T-helper 1 cell treated with Interleukin-12 subunit alpha and Interleukin-12 subunit beta and Interleukin-4 antibody, amounts not matched to agents 30 μg/mL and 1 μg/mL, for 36 hours (primary cell): ENCODE data around the gene PDCD1.

ENCODE experiments used
- H3K27ac Mint-ChIP-seq: one replicate; pipeline ENCODE4 v1.8.0; 2021; ENCODE audit warnings: mild to moderate bottlenecking, mixed read lengths
- H3K27me3 Mint-ChIP-seq: one replicate; pipeline ENCODE4 v1.8.0; 2021; ENCODE audit warnings: low read depth, mixed read lengths
- H3K36me3 Mint-ChIP-seq: one replicate; pipeline ENCODE4 v1.8.0; 2021; ENCODE audit warnings: low read depth, mixed read lengths
- H3K4me1 Mint-ChIP-seq: one replicate; pipeline ENCODE4 v1.8.0; 2021; ENCODE audit warnings: low read depth, mixed read lengths
- H3K4me3 Mint-ChIP-seq: one replicate; pipeline ENCODE4 v1.8.0; 2021; ENCODE audit warnings: mild to moderate bottlenecking, moderate library complexity, mixed read lengths
- H3K9me3 Mint-ChIP-seq: one replicate; pipeline ENCODE4 v1.8.0; 2021; ENCODE audit warnings: mixed read lengths

Gene PDCD1

GRCh38 chr2:241866790-241867645, 8.3 kb upstream of the PDCD1 start:
- Mint-ChIP-seq H3K4me3 (no peak overlapping the region), H3K4me1 (peaks cover 28% of the 10 kb centered on the region), H3K9me3 (peaks cover 6% of the 10 kb centered on the region), H3K36me3 (peaks cover 3% of the 10 kb centered on the region), H3K27ac (no peak overlapping the region), H3K27me3 (peaks cover 20% of the 10 kb centered on the region)

- peaks cover 4% of the 10 kb centered on the region for H3K36me3 Mint-ChIP-seq
- peaks cover 6% of the 10 kb centered on the region for H3K9me3 Mint-ChIP-seq
- H3K4me3 Mint-ChIP-seq: no peak overlapping the region
- peaks cover 36% of the 10 kb centered on the region for H3K4me1 Mint-ChIP-seq
- H3K27ac Mint-ChIP-seq: peak overlapping the region; percentile 46
- H3K27me3 Mint-ChIP-seq: peaks cover 20% of the 10 kb centered on the region
Measured at GRCh38 chr2:241865957-241866789, 7.5 kb upstream of the PDCD1 start.

DNA sequence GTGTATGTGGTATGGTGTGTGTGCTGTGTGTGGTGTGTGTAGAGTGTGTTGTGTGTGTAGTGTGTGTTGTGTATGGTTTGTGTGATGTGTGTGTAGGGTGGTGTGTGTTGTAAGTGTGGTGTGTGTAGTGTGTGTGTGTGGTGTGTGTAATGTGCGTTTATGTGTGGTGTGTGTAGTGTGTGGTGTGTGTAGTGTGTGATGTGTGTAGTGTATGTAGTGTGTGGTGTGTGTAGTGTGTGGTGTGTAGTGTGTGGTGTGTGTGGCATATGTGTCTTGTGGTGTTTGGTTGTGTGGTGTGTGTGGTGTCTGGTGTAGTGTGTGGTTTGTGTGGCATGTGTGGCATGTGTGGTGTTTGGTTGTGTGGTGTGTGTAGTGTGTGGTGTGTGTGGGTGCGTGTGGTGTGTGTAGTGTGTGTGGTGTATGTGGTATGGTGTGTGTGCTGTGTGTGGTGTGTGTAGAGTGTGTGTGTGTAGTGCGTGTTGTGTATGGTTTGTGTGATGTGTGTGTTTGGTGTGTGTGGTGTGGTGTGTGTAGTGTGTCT, 6.8 kb upstream of the PDCD1 start:
- peaks cover 20% of the 10 kb centered on the region for H3K27me3 Mint-ChIP-seq
- peaks cover 4% of the 10 kb centered on the region for H3K36me3 Mint-ChIP-seq
- peaks cover 40% of the 10 kb centered on the region for H3K4me1 Mint-ChIP-seq
- H3K9me3 Mint-ChIP-seq: peaks cover 6% of the 10 kb centered on the region
- H3K27ac Mint-ChIP-seq: peak overlapping the region; percentile 46
- no peak overlapping the region for H3K4me3 Mint-ChIP-seq

DNA sequence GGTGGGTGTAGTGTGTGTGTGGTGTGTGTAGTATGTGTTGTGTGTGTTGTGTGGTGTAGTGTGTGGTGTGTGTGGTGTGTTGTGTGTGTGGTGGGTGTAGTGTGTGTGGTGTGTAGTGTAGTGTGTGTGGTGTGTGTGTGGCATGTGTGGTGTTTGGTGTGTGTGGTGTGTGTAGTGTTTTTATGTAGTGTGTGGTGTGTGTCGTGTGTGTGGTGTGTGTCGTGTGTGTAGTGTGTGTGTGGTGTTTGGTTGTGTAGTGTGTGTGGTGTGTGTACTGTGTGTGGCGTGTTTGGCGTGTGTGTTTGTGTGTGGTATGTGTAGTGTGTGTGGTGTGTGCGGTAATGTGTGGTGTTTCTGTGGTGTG, 6.1 kb upstream of the PDCD1 start:
- Mint-ChIP-seq H3K27ac (peak overlapping the region; percentile 46), H3K9me3 (peaks cover 6% of the 10 kb centered on the region), H3K27me3 (peaks cover 20% of the 10 kb centered on the region), H3K4me3 (no peak overlapping the region), H3K36me3 (peaks cover 4% of the 10 kb centered on the region), H3K4me1 (peaks cover 41% of the 10 kb centered on the region)

GRCh38 chr2:241864168-241864849, 5.6 kb upstream of the PDCD1 start:
- Mint-ChIP-seq H3K27ac (peak overlapping the region; percentile 61), H3K9me3 (peaks cover 6% of the 10 kb centered on the region), H3K4me3 (peak overlapping the region; percentile 3), H3K4me1 (peaks cover 45% of the 10 kb centered on the region), H3K36me3 (peaks cover 4% of the 10 kb centered on the region), H3K27me3 (peaks cover 20% of the 10 kb centered on the region)

DNA sequence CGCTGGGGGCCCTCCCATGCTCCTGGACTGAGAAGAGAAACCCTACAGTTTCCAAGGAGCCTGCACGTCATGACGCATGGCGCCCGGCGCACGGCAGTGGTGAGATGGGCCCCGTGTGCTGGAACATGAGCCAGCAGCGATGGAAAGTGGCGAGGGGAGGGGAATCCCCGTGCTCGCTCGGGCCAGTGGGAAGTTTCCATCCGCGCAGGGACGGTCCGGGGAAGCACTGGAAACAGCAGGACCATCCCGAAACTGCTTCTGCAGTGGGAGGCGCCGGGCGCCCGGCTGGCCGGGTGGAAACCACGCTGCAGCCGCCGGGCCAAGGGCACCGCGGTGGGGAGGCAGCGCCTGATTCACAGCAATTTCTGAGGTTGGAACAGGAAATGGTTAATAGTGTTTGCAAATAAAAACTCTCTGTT, 4.9 kb upstream of the PDCD1 start:
- H3K9me3 Mint-ChIP-seq: peaks cover 6% of the 10 kb centered on the region
- peak overlapping the region; percentile 55 for H3K4me3 Mint-ChIP-seq
- peaks cover 42% of the 10 kb centered on the region for H3K4me1 Mint-ChIP-seq
- H3K27me3 Mint-ChIP-seq: peaks cover 19% of the 10 kb centered on the region
- H3K27ac Mint-ChIP-seq: peak overlapping the region; percentile 73
- H3K36me3 Mint-ChIP-seq: peaks cover 4% of the 10 kb centered on the region

DNA sequence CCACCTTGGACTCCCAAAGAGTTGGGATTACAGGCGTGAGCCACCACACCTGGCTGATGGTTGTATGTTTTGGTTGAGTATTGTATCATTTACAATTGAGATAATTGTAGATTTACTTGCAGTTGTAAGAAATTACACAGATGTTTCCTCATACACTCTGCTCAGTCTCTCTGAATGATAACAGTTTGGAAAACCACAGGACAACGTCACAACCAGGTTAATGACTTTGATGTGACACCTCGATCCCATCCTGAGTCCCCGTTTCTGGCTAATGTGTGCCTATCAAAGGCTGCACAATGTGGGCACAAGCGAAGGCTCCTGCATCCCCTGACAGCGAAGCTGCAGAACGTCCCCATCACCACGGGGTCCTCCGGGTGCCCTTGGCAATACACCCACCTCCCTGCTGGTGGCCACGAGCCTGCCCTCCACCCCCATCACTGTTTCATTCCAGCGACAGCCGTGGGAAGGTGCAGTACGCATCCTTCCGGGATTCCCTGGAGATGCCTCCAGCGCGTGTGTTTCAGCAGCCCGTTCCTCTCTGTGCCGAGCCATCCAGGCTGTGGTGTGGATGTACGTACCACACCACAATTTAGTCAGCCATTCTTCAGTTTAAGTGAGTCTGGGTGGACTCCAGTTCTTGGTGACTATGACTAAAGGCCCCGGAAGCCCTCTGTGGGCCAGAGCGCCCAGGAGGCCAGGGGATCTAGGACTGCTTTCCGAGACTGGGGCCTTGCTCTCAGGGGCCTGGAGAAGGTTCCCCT, 4.3 kb upstream of the PDCD1 start:
- peaks cover 4% of the 10 kb centered on the region for H3K36me3 Mint-ChIP-seq
- H3K4me1 Mint-ChIP-seq: peaks cover 40% of the 10 kb centered on the region
- peak overlapping the region; percentile 73 for H3K27ac Mint-ChIP-seq
- H3K4me3 Mint-ChIP-seq: peak overlapping the region; percentile 55
- H3K27me3 Mint-ChIP-seq: peaks cover 15% of the 10 kb centered on the region
- H3K9me3 Mint-ChIP-seq: peaks cover 6% of the 10 kb centered on the region

GRCh38 chr2:241862093-241862492, 3.4 kb upstream of the PDCD1 start:
- H3K36me3 Mint-ChIP-seq: peaks cover 4% of the 10 kb centered on the region
- H3K27ac Mint-ChIP-seq: no peak overlapping the region
- H3K4me1 Mint-ChIP-seq: peaks cover 41% of the 10 kb centered on the region
- H3K9me3 Mint-ChIP-seq: peaks cover 6% of the 10 kb centered on the region
- peaks cover 15% of the 10 kb centered on the region for H3K27me3 Mint-ChIP-seq
- no peak overlapping the region for H3K4me3 Mint-ChIP-seq

DNA sequence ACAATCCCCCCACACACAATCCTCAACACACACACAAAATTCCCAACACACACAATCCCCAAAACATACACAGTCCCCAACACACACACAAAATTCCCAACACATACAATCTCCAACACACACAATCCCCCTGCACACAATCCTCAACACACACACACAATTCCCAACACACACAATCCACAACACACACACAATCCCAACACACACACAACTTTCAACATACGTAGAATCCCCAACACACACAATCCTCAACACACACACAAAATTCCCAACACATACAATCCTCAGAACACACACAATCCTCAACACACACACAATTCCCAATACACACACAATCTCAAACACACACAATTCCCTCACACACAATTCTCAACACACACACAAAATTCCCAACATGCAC, 2.6 kb upstream of the PDCD1 start:
- Mint-ChIP-seq H3K27ac (peak overlapping the region; percentile 56), H3K4me3 (peak overlapping the region; percentile 15), H3K27me3 (peaks cover 15% of the 10 kb centered on the region), H3K36me3 (peaks cover 4% of the 10 kb centered on the region), H3K9me3 (peaks cover 6% of the 10 kb centered on the region), H3K4me1 (peaks cover 43% of the 10 kb centered on the region)

- Mint-ChIP-seq H3K4me3 (peak overlapping the region; percentile 5), H3K27me3 (peaks cover 9% of the 10 kb centered on the region), H3K9me3 (peaks cover 6% of the 10 kb centered on the region), H3K27ac (peak overlapping the region; percentile 20), H3K4me1 (peaks cover 39% of the 10 kb centered on the region), H3K36me3 (peaks cover 4% of the 10 kb centered on the region)
Measured at GRCh38 chr2:241860184-241861078, 1.7 kb upstream of the PDCD1 start.

- peak overlapping the region; percentile 80 for H3K4me3 Mint-ChIP-seq
- peaks cover 34% of the 10 kb centered on the region for H3K4me1 Mint-ChIP-seq
- peak overlapping the region; percentile 92 for H3K27ac Mint-ChIP-seq
- peaks cover 4% of the 10 kb centered on the region for H3K36me3 Mint-ChIP-seq
- H3K9me3 Mint-ChIP-seq: peaks cover 6% of the 10 kb centered on the region
- peaks cover 7% of the 10 kb centered on the region for H3K27me3 Mint-ChIP-seq
Measured at GRCh38 chr2:241859436-241860183, 916 bp upstream of the PDCD1 start.

DNA sequence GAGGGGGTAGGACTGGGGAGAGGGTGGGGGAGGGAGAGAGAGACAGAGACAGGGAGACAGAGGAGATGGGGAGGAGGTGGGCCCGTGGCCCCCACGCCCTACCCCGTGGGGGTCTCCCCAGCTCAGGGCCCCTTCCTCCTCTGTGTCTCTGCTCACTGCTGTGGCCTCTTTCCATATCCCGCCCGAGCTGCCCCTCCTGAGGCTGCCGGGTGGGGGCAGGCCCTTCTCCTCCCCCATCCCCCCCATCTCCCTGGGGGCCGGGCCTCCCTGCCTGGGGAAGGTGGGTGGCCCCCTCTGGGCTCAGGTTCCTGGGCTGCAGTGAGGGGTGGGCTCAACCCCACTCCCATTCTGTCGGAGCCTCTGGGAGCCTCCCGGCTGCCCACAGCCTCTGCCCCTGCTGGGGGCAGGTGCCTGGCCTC, 332 bp upstream of the PDCD1 start:
- peaks cover 2% of the 10 kb centered on the region for H3K36me3 Mint-ChIP-seq
- peaks cover 29% of the 10 kb centered on the region for H3K4me1 Mint-ChIP-seq
- H3K4me3 Mint-ChIP-seq: no peak overlapping the region
- H3K27ac Mint-ChIP-seq: no peak overlapping the region
- H3K9me3 Mint-ChIP-seq: peaks cover 1% of the 10 kb centered on the region
- H3K27me3 Mint-ChIP-seq: peaks cover 1% of the 10 kb centered on the region
